Amniotic stem cell (primary cell): ENCODE measurements around the gene GALNT2.

Experiments
- DNase-seq: peaks from one replicate; lab custom pipeline; 2025; lab: John Stamatoyannopoulos, UW

Gene GALNT2

DNA sequence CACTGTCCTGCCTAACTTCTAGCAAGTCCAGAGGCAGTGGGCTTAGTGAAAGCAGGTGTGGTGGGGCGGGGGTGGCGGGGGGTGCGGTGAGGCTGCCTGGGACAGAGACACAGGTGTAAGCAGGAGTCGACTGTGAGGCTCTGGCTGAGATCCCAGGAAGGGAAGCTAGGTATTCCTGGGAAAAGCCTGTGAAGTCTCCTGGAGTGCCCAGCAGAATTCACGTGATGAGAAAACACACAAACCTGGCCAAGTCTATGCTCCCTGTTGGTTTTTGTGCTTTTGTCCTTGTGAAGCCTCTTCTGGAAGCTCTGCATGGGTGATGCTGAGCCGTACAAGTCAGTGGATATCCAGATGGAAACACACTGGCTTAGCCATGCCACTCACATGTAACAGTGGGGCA is 5.3 kb downstream of the GALNT2 start:
- DNase-seq = no peak

DNA sequence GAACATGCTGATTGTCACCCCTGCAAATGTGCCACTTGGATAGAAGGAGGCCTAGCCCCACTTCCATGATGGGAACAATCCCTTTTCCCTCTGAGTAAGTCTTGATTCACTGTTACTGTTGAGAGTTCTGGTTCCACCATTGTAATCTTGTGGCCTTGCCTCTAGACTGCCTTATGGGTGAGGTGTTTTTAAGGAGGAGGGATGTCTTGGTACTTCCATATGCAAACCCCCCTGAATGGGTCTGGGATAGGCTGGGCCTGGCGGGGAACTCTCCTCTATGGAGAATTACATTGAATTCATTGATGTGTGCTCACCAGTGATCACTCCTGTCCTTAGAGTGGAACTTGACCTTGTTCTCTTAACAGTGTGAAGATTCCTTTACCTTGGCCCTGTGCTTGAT is 5.8 kb downstream of the GALNT2 start:
- no peak for DNase-seq

DNA sequence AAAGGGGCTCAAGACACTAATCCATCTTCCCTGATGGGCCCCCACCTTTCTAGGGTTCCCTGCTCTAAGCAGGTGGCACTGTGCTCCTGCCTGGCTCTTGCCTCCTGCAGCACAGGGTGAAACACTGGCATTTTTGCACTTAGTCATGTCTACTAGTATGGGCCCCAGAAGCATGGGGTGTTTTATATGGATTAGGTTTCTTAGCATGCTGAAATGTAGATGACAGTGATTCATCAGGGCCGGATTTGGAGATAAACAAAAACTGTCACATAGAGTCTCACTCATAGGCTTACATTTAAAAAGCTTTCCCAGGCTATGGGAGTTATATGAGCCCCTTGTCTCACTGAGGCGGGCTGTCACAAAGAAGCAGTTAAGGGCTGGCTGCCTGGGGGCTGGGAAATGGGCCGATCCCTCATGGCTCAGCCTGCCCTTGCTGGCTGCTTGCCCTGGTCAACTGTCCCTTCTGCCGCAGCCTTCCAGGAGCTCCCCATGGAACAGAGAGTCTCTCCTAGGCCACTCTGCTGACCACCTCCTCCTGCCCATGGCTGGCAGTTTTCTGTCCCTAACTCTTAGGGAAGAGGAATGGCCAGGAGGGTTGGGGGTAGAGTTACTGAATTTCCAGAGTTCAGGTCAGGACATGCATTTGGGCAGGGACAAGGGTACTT is 6.5 kb downstream of the GALNT2 start:
- DNase-seq = peak; percentile 49

DNA sequence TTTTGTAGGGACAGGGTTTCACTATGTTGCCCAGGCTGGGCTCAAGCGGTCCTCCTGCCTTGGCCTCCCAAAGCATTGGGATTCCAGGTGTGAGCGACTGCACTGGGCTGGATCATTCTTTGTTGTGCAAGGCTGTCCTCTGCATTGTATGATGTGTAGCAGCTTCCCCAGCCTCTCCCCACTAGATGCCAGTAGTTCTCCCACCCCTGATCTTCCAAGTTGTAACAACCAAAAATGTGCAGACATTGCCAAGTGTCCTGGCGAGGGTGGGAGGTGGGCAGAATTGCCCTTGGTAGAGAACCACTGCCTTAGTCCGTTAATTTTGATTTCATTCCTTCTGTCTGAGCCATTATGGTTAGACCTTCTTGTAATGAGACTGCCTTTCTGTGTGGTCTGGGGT is 7.2 kb downstream of the GALNT2 start:
- DNase-seq = no peak

DNA sequence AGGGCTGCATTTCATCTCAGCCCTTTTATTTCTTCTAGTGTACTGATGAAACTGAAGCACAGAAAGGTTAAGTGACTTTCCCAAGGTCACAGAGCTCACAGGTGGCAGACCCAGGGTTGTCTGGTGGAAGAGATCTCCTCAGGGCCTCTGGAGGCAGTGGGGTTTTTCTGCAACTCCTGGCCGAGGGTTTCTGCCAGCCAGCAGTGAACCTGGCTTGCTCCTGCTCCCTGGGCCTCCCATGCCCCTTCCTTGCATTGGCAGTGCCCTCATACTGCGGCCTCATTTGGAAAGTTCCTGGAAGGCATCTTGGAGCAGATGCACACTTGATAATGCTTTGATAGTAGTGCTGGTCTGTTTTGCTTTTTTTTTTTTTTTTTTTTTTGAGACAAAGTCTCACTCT is 7.7 kb downstream of the GALNT2 start:
- no peak for DNase-seq

DNA sequence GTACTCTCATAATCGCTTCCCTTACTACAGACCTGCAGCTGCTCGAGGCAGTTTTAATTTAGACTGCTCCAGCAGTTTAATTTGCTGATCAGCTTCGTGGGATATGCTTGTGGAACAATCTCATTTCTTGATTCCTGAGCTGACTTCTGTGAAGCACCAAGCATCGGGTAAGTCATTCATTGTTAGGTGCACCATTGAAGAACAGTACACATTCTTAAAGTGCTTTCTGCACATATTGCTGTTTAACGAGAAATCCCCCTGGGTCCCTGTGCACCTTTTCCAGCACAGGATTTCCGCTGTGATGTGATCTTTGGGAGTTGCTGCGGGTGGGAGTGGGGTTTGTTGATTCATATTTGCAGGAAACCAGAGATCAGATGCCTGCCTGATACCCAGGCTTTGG is 9.1 kb downstream of the GALNT2 start:
- DNase-seq = no peak

DNA sequence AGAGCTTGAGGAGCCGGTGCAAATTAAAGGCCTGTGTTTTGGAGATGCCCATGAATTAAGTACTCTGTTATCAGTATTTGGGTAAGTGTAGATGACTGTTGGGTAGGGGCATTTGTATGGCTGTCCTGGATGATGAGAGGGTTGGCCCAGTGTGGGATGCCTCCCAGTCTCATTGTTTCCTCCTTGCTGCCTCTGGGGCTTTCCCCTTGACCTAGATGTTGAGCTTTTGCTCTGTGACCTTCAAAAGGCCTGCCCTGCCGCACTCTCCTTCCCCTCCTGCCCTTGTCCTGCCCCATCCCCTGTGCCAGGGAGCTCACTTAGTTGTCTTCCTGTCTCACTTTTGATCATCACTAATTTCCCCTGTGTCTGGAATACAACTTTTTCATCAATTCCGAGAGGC is 10.0 kb downstream of the GALNT2 start:
- no peak for DNase-seq

DNA sequence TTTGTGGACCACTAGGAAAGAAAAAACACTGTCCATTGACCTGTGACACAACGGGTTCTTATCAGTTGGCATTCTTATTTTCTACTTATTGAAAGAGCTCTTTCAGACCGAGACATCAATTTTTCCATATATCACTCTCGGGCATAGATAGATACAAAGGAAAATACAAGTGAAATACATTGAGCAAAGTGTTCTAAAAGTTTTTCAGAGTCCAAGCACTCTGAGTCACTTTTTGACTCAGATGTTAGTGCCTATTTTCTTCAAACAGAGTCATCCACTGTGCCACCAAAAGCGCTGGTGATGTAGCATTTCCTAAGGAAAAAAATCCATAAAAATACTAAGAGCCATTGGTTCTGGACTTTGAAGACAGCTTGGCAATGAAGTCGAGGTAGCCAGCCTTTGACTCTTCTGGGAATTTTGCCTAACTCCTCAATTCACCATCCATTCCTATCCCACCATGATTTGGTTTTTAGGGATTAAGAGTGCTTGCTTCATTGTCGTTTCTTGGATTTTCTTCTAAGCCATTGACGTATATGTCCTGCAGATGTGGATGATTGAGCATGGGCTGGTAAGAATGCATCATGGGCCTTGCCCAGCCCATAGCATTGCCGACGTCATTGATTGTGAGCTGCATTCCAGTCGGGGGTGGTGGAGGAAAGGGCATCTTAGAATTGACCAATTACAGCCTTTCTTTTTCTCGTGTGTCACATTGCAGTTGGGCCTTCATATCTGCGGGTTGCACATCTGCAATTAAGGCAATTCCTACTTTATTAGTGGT is 10.6 kb downstream of the GALNT2 start:
- DNase-seq = no peak

DNA sequence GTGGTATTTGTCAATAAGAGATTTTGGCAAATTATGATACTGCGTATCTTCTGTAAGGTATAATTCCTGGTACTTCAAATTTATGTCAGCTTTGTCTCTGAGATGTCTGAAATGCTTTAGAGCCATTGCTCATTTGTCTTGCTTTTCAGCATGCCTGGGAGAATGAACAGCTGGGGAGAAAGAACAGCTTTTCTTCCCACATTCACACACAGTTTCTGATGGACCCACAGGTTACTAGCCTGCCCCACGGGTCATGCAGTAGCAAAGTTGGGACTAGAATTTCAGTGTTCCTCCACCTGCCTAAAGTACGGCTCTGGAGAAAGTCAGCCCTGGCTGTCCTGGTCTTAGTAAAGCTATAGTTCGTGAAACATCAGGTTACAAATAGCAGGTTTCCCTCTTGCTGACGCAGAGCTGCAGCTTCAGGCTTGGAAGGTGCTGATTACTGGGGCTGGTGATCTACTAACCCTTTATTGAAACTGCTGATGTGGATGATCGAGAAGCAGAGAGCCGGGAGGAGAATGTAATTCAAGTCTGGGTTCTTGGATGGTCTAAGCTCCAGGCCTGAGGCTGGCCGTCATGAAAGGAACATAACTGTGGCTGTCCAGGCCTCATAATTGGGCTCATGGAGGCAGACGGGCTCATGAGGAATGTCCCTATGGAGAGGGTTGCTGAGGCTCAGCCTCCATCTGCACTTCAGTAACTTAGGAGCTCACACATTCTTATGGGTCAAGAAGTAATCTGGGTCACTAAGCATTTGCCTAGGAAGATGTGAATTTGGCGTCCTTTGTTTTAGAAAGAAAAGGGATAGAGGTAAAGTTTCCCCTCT is 12.4 kb downstream of the GALNT2 start:
- DNase-seq = no peak

DNA sequence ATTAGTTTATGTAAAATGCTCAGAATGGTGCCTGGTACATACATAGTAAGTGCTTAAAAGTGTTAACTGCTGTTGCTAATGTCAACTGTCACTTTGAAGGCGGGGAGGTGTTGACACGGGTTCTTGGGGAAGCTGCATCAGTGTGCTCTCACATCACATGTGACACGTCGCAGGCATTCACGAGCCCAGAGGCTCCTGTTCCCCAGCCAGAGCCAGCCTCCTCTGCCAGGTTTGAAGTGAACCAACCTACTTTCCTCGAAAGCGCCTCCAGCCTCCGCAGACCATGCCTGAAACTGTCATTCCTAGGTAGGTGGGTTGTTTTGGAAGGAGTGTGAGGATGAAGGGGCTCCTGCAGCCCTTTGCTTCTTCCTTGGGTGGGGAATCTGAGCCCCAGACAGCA is 13.8 kb downstream of the GALNT2 start:
- no peak for DNase-seq

DNA sequence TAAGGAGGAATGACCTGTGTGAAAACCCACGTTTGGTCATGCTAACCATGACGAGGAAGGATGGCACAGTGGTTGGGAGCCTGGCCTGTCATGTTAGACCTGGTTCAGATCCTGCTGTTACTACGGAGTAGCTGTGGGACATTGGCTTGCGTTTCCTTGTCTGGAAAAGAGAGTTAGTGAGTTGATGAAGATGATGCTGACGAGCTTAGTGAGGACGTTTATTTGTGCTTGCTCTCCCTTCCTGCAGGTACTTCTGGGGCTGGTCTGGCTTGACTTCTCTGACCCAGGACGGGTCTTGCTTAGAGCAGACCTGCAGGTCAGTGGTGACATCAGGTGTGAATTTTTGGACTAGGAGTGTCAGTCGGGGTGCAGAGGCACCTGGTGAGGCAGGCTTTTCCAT is 14.7 kb downstream of the GALNT2 start:
- DNase-seq = no peak

DNA sequence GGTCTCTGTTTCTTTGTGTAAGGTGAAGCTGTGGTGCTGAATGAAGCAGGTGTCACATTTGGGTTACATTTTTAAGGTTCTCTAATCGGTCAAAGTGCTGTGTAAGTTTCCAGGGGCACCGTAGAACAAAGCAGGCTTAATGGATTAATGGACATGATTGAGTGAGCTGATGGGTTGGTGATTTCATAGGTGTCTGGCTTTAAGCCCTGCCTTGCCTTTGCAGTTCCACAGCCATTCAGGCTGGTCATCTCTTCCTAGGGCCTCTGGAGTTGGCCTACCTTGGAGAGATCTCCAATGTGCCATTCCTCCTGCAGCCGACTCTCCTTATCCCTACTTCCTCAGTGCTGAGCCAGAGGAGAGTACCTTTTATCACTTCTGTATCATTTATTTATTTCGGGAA is 15.2 kb downstream of the GALNT2 start:
- DNase-seq = no peak

DNA sequence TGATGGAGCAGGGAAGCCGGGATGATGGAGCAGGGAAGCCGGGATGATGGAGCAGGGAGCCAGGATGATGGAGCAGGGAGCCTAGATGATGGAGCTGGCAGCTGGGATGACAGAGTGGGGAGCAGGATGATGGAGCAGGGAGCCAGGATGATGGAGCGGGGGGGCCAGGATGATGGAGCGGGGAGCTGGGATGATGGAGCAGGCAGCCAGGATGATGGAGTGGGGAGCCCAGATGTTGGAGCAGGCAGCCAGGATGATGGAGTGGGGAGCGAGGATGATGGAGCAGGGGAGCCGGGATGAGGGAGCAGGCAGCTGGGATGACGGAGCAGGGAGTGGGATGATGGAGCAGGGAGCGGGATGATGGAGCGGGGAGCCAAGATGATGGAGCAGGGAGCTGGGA is 16.0 kb downstream of the GALNT2 start:
- no peak for DNase-seq

DNA sequence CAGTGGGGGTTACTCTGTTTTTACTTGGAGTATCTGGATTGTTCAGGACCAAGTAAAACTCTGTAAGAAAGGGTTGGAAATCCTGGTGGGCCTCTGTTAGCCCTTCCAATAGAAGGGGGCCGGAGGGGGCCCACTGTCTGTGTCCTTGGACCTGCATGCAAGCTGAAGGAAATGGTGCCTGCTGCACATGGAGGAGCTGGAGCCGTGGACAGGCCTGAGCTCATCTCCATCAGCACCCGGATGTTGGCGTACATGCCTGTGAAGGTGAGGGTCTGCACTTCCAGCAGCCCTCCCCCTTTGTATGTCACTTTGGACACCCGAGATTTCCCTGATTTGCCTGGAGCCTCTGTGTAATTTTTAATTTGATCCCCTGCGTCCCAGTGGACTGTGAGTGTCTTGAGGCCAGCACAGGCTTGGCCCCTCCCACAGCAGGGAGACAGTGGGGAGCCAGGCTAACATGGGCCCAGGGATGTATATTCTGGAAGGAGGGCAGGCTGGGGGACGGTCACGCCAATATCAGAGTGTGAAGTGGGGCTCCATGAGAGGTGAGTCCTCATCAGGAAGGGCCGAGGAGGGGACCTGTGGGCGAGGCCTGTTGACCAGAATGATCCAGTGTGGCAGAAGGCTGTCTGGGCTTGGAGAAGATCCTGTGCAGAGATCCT is 16.8 kb downstream of the GALNT2 start:
- no peak for DNase-seq

DNA sequence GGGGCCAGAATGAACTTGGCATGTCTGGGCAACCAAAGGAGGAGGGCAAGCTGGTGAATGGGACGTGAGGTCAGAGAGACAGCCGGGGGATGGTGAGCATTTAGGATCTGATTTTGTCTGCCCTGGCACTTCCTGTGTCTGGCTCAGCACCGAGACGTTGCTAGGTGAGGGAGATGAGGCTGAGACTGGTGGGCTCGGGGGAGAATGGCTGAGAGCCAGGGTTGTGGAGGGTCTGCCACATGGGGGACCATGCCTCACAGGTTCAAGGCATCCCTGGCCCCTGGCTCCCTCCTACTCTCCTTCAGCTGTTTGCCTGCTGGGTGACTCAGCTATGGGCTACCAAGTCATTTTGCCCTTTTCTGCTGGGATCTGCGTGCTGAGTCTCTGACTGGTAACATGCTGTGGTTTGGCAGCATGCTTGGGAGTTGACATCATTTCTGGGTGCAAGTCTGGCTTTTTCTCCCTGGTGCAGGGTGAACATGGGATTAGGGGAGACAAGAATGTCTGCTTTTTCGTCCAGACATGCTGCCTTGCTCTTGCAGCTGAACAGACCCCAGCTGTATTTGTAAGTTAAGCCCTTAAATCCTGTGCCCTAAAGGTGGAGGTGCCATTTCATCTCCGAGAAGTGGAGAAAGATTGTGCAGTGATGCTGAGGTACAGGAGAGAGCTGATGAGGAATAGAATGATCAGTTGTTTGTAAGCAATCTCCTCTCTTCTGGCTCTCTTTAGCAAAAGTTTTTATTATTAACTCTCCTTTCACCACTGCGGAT is 17.6 kb downstream of the GALNT2 start:
- DNase-seq = peak; percentile 98

DNA sequence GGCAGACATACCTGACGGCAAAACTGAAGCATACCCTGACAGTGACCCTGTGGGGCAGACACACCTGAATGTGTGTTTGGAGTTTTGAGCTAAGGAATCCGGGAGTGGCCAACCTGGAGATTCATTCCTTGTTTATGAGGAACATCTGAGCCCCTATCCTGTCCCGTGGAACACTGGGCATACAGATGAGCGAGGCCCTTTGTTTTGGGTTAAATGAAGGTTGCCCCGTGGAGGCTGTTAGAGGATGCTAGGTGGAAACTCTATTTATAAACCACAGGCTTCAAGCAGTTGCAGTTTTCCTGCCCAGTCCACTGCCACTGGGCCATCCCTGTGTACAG is 18.1 kb downstream of the GALNT2 start:
- no peak for DNase-seq

DNA sequence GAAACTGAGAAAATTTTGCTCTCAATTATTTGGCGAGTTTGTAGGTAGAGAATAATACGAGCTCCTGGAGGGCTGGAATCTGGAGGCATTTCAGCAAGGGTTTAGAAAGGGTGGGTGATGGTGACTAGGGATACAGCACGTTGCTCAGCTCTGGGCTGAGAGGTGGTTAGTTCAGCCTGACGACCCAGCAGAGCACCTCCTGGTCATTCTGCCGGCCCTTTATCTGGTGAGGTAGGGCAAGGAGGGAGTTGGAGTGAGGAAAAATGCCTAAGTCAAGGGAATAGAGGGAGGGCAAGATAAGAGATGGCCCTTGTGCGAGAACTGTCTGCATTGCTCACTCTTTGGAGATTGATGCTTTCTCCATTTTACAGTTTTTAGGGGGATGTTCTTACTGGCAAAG is 19.1 kb downstream of the GALNT2 start:
- DNase-seq = no peak

DNA sequence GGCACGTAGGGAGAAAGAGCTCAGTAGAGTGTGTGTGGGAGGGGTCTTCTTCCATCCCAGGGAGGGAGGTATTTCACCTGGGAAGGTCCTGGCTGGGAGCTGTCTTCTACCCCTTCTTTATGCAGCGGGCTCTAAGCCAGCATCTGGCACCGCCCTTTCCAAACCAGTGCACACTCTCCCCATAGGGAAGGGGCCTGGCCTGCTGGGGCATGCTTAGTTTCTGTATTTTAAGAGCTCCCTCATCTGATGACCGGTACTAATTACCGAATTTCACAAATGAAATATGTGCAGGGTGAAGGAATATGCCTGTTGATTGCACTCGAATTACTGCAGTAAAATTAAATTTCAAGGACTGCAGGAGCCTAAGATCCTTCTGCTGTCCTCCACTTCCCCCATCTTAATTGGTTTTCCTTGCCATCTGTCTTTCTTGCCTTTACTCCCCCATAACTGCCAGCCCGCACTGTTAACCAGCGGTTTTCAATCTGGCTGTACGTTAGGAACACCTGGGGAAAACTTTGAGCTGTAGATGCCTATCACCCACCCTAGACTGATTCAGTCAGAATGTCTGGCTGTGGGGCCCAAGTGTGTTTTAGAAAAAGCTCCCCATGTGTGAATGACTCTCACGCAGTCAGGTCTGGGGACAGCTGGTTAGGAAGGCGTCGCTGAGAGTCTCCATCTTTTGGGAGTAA is 20.1 kb downstream of the GALNT2 start:
- DNase-seq = no peak

DNA sequence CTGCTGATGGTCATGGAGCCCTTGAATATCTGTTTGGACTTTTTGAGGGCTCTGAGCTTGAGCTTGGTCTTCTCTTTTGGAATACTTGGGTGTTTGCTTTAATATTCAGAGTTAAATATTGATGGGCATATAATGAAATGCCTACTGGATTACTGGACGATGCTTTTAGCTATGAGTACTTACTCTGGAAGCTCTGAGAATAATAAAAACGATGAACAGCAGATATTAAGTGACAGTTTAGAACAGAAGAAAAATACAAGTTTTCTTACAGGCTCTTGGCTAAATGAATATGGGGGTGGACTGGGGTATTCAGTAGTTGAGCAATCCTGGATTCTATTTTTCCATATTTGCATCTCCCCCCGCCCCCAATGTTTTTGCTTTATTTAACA is 20.7 kb downstream of the GALNT2 start:
- no peak for DNase-seq

DNA sequence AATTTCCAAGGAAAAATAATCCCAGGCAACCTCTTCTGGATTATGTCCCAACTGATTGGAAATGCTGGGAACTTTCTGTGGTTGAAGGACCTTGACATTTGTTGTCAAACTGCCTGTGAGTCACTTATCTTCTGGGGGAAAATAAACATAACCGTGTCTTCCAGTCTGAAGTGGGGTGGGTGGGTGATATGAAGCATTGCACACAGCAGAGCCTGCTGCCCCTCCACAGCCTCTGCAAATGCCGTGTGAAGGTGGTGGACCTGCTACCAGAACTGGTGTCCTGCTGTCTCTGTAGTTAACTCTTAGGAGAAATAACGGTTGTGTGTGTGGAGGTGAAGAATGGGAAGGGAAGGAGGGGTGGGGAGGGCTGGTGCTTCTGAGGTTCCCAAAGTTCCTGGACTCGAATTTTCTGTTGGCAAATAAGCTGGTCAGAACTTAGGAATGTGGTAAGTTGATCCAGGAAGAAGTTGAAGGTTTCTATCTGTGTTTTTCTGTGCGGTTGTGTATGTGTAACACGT is 23.2 kb downstream of the GALNT2 start:
- DNase-seq = peak; percentile 62
